HG03196 (cell line): Measurements from ENCODE around the gene CACNA2D2.

Source experiments
- ATAC-seq: cut with Tn5 transposase; IDR thresholded peaks from one replicate; pipeline ENCODE4 v1.9.1; 2021; ENCODE audit not compliant: unreplicated experiment

CACNA2D2 gene

GRCh38 chr3:50503504-50504342 lies at the start of gene CACNA2D2:
CACNA2D2 (minus strand) TSS chr3:50503634; CDS start chr3:50503423, 211 bp downstream.
- no peak for ATAC-seq

GRCh38 chr3:50552598-50552997 lies 49.2 kb upstream of the CACNA2D2 start:
- no peak for ATAC-seq

GRCh38 chr3:50551681-50552435 lies 48.4 kb upstream of the CACNA2D2 start:
- no peak for ATAC-seq

GRCh38 chr3:50551054-50551659 lies 47.7 kb upstream of the CACNA2D2 start:
- no peak for ATAC-seq

- ATAC-seq = no peak
These were observed 46.8 kb upstream of the CACNA2D2 start for GRCh38 chr3:50550079-50550736.

- ATAC-seq = no peak
These were observed 45.8 kb upstream of the CACNA2D2 start for GRCh38 chr3:50549226-50549625.

GRCh38 chr3:50545781-50546180 lies 42.3 kb upstream of the CACNA2D2 start:
- no peak for ATAC-seq

GRCh38 chr3:50542177-50543034 lies 39.0 kb upstream of the CACNA2D2 start:
- no peak for ATAC-seq

GRCh38 chr3:50539356-50540286 lies 36.2 kb upstream of the CACNA2D2 start:
- ATAC-seq = no peak

GRCh38 chr3:50537421-50538129 lies 34.1 kb upstream of the CACNA2D2 start:
- no peak for ATAC-seq

GRCh38 chr3:50536471-50537180 lies 33.2 kb upstream of the CACNA2D2 start:
- no peak for ATAC-seq

GRCh38 chr3:50534681-50535330 lies 31.4 kb upstream of the CACNA2D2 start:
- no peak for ATAC-seq

- no peak for ATAC-seq
These were observed 30.5 kb upstream of the CACNA2D2 start for GRCh38 chr3:50533807-50534461.

GRCh38 chr3:50533316-50533715 lies 29.9 kb upstream of the CACNA2D2 start:
- ATAC-seq = no peak

- ATAC-seq = no peak
These were observed 28.8 kb upstream of the CACNA2D2 start for GRCh38 chr3:50532062-50532705.

GRCh38 chr3:50531201-50531600 lies 27.8 kb upstream of the CACNA2D2 start:
- ATAC-seq = no peak
